Left forelimb (tissue), 1 donor: ENCODE measurements around the gene ASL.
"Not testable (repeated sequence)": the region's sequence is repeated elsewhere in the genome, so short reads cannot be mapped to it uniquely, and the experiment has no call there.

Experiments
- DNase-seq: peaks from one replicate; pipeline ENCODE4 v3.0.0-alpha.2; 2018; ENCODE audit warnings: low spot score

ASL gene

DNA sequence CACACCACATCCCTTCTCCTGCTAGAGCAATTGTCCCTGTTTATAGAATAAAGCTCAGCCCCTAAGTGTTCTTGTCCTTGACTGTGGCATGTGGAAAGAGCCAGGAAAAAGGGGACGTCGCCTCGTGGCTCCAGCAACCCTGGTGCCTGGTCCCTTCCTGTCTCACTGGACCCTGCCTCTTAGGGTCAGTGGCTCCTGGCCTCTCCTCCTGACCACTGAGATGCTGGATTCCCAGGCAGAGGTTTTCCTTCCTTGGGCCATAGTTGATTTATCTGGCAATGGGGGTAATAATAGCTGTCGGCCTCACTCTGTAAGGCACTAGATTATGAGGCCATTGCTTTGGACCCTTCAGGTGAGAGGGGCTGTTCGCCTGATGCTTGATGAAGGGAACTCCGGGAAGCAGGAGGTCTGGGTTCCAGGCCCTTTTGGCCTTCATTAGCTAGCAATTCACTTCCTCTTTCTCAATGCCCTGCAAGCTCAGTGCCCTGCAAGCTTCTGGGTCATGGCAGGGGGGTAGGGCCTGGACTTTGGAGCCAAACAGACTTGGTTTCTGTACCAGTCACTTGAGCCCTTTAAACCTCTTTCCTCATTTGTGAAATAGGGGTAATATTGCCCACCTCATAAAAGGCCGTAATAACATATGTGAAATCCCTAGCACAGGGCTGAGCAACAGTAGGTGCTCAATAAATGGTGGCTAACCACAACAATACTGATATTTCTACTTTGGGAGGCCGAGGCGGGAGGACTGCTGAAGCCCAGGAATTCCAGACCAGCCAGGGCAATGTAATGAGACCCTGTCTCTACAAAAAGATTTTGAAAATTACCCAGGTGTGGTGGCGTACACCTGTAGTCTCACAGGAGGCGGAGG lies 1.1 kb downstream of the ASL start:
- DNase-seq, result no peak

DNA sequence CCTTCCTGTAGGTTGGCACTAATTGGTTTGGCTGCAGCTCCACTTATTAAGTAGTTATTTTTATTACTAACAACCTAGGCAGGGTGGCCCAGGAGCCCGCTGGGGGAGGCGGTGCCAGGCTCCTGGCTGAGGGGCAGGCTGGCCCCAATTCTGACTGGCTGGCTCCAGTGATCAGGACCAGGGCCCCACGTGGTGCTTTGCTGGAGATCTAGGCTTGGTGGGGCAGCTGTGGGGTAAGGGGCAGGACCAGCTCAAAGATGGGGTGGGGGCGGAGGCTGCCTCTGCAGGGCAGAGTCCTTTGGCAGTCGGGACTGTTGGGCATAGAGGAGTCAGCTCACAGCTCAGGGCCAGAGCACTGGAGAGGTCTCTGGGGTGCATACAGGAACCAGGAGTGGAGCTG lies 2.4 kb downstream of the ASL start:
- no peak for DNase-seq

DNA sequence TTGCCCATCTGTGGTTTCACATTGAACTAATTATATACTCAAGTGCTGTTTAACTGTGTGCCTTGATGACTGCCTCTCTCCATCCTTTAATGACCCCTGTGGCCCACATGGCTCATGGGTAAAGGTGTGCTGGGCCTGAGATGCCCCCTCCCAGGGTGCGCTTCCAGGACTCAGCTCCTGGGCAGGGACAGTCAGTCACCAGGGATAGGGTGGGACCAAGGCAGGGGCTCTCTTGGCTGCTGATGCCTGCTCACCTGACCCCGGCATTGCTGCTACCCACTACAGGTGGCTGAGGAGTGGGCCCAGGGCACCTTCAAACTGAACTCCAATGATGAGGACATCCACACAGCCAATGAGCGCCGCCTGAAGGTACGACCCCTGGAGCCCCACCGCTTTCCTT lies 6.5 kb downstream of the ASL start:
- no peak for DNase-seq

DNA sequence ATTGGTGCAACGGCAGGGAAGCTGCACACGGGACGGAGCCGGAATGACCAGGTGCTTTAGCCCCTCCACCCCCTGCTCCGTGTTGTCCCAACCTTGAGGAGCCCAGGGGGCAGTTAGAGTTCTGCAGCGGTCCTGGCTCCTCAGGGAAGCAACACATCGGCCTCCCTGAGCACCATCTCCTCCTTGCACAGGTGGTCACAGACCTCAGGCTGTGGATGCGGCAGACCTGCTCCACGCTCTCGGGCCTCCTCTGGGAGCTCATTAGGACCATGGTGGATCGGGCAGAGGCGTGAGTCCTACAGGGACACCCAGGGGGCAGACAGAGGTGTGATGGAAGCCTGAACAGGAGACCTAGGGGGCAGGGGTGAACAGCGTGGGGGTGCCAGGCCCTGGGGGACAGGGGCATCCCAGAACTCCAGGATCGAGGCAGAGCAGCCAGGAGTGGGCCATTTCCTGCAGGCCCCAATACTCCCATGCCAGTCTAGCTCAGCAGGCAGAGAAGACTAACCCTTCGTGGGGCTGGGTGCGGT lies 7.3 kb downstream of the ASL start:
- DNase-seq, result no peak

DNA sequence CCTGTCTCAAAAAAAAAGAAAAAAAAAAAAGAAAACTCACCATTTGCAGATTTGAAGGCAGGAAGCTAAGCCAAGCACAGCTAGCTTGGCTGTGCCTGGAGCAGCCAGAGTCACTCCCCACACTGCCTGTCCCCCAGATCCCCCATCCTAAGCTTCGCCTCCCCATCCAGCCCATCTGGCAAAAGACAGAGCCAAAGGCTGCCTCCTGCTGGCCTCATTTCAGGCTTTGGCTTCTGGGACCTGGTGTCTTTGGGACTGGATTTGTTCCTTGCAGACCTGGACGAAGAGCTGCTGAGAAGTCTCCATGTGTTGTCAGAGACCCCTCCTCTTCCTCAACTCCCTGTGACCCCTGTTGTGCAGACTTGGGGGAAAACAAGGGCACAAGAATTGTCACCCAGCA lies 8.1 kb downstream of the ASL start:
- no peak for DNase-seq

DNA sequence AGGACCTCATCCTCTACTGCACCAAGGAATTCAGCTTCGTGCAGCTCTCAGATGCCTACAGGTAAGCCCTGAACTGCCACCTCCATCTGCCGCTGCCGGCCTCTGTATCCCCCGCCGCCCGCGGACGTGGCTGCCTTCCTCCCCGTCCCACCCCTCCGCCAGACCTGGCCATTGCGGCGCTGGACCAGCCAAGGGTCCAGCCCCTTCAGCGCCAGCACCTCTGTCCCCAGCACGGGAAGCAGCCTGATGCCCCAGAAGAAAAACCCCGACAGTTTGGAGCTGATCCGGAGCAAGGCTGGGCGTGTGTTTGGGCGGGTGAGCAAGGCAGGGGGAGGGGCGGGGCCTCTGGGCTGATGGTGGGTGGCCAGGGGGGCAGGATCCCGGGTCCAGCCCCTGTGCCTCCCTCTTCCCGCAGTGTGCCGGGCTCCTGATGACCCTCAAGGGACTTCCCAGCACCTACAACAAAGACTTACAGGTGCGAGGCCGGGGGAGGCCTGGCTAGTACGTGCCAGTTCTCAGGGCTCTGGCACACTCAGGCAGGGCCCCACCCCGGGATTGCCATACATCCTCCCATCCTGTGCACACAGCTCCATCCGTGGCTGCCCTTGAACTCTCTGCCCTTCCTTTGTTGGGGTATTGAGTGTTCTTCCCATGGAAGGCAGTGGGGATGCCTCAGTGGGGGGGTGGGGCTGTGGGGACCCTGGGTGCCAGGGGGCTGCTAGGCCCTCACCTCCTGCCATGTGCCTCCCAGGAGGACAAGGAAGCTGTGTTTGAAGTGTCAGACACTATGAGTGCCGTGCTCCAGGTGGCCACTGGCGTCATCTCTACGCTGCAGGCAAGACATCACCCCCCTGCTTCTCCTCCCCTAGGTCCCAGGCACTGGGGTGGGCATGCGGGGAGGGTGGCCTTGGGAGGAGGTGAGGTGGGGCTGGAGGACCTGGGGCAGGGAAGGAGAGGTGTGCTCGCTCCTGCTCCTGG lies 13.5 kb downstream of the ASL start:
- DNase-seq, result no peak

DNA sequence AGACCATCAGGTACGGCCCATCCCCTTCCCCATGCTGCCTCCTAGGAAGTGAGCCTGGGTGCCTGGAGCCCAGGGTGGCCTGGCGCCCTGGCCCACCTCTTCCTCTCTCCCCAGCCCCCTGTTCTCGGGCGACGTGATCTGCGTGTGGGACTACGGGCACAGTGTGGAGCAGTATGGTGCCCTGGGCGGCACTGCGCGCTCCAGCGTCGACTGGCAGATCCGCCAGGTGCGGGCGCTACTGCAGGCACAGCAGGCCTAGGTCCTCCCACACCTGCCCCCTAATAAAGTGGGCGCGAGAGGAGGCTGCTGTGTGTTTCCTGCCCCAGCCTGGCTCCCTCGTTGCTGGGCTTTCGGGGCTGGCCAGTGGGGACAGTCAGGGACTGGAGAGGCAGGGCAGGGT lies 17.0 kb downstream of the ASL start:
- no peak for DNase-seq

DNA sequence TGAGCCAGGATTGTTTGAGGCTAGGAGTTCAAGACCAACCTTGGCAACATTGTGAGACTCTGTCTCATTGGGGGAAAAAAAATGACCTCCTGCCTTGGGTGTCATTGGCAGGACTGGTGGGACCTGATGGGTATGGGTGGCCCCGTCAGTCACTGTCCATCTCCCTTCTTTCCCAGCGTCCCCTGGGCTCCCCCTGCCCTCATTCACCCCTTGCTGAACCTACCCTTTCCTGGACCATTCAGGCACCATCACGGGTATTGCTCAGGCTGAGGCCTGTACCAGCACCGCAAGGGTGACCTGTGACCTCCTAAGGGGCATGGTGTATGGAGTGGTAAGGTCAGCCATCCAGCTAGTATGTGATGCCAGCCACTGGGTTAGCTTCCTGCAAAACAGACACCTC lies 19.4 kb downstream of the ASL start:
- DNase-seq, result no peak

DNA sequence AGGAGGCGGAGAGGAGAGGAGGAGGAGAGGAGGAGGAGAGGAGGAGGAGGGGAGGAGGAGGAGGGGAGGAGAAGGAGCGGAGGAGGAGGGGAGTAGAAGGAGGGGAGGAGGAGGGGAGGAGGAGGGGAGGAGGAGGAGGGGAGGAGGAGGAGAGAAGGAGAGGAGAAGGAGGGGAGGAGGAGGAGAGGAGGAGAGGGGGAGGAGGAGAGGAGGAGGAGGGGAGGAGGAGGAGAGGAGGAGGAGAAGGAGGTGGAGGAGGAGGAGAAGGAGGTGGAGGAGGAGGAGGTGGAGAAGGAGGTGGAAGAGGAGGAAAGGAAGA lies 23.6 kb downstream of the ASL start:
- no peak for DNase-seq

DNA sequence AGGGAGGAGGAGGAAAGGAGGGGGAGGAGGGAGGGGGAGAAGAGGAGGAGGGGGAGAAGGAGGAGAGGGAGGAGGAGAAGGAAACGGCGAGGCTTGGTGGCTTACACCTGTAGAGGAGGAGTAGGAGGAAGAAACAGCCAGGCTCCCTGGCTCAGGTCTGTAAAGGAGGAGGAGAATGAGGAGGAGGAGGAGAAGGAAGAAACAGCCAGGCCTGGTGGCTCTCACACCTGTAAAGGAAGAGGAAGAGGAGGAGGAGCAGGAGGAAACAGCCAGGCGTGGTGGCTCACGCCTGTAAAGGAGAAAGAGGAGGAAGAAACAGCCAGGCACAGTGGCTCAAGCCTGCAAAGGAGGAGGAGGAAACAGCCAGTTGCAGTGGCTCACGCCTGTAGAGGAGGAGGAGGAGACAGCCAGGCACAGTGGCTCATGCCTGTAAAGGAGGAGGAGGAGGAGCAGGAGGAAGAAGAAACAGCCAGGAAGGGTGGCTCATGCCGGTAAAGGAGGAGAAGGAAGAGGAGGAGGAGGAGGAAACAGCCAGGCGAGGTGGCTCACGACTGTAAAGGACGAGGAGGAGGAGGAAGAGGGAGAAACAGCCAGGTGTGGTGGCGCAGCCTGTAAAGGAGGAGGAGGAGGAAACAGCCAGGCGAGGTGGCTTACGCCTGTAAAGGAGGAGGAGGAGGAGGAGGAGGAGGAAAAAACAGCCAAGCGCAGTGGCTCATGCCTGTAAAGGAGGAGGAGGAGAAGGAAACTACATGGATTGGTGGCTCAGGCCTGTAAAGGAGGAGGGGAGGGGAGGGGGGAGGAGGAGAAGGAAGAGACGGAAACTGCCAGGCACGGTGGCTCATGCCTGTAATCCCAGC lies 24.2 kb downstream of the ASL start:
- DNase-seq, result peak; percentile 73

DNA sequence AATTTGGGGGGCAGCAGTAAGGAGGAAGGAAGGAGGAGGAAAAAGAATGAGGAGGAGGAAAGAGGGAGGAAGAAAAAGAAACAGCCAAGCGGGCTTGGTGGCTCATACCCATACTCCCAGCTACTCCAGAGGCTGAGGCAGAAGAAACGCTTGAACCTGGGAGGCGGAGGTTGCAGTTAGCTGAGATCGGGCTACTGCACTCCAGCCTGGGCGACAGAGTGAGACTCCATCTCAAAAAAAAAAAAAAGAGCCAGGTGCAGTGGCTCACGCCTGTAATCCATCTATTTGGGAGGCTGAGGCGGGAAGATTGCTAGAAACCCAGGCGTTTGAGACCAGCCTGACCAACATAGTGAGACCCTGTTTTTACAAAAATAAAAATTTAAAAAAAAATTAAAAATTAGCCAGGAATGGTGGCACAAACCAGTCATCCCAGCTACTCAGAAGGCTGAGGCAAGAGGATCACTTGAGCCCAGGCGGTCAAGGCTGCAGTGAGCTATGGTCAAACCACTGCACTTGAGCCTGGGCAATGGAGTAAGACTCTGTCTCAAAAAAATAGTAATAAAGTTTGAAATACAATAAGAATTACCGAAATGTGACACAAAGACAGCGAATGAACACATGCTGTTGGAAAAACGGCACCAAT lies 24.9 kb downstream of the ASL start:
- no peak for DNase-seq

DNA sequence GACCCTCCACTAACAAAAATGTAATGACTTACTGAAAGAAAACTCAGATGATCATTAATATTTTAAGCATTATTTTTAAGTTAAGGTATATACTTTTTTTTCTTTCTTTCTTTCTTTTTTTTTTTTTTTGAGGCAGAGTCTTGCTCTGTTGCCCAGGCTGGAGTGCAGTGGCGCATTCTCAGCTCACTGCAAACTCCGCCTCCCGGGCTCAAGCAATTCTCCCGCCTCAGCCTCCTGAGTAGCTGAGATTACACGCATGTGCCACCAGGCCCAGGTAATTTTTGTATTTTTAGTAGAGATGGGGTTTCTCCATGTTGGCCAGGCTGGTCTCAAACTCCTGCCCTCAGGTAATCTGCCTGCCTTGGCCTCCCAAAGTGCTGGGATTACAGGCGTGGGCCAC lies 26.5 kb downstream of the ASL start:
- not testable (repeated sequence) for DNase-seq

DNA sequence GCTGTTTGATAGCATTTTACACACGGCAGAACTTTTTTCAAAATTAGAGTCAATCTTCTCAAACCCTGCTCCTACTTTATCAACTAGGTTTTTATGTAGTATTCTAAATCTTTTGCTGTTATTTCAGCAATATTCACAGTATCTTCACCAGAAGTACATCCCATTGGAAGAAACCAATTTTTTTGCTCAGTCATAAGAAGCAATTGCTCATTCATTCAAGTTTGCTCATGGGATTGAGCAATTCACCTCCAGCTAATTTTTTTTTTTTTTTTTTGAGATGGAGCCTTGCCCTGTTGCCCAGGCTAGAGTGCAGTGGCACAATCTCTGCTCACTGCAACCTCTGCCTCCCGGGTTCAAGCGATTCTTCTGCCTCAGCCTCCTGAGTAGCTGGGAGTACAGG lies 28.4 kb downstream of the ASL start:
- not testable (repeated sequence) for DNase-seq

DNA sequence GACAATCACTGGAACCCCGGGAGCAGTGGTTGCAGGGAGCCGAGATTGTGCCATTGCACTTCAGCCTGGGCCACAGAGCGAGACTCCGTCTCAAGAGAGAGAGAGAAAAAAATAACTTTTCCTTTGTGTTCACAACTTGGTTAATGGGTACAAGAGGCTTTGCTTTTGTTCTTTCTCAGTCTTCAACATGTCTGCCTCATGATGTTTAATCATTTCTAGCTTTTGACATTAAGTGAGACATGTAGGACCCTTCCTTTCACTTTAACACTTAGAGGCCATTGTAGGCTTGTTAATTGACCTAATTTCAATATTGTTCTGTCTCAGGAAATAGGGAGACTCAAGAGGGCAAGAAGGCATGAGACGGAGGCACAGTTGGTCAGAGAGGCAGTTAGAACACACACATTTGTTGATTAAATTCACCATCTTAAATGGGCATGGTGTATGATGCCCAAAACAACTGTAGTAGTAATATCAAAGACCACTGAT lies 29.7 kb downstream of the ASL start:
- DNase-seq, result no peak

DNA sequence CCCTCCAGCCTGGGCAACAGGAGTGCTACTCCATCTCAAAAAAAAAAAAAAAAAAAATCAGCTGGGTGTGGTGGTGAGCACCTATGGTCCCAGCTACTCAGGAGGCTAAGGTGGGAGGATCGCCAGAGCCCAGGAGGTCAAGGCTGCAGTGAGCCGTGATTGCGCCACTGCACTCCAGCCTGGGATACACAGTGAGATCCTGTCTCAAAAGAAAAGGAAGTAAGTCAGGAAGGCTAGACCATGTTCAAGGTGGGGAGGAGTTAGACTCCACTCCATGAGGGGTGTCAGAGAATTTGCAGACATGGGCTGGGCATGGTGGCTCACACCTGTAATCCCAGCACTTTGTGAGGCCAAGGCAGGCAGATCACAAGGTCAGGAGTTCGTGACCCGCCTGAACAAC lies 32.8 kb downstream of the ASL start:
- DNase-seq, result not testable (repeated sequence)

DNA sequence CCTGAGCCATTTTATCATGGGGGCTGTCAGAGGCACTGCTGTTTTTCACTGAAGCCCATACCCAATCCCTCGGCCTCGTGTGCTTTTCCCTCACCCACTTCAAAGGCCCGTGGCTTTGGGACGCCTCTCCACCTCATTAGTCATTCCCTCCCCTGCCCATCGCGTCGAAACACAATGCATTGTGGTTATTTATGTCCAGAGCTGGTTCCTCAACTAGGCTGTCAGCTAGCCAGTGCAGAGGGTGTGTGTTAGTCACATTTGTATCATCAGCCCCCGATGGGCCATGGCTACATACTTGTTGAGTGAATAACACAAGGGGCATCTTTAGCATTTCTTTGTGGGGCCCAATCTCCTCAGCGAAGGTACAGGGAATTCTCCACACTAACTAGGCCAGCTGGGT lies 35.2 kb downstream of the ASL start:
- no peak for DNase-seq

DNA sequence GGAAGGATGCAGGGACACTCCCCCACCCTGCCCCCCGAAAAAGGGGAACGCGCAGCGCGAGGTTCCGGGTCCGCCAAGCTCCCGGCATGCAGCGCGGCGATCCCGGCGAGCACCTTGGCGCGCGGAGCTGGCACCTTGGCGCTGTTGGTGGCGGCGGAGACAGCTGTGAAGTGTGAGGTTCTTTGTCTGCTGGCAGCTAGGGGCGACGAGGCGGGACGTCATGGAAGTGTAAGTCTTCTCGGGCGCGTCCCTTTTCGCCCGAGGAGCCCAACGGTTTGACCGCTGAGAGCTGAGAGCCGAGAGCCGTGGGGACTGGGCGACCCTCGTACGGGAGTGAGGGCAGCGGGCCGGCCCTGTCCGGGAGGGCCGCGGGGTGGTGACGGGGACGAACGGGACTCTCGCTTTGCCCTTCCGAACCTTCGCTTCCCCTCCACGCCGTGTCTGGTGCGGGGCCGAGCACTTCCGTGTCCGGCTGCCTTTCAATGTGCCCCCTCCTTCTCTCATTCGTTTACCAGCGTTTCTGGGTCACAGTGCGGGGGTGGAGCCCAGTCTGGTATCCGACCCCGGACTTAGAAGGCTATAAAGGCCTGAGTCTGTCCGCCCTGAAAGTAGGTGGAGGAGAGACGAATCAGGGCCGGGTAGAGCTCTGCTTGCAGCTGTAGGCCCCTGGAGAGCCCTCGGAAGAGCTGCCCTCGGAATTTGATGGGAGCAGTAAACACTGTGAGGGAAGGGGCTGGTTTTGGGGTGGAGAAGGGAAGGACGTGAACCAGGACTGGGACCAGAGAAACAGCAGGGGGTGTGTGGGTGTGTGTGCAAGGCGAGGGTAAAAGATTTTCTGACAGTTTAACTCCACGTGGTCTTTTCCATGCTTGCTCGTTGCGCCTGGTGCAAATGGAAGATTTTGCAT lies 39.4 kb downstream of the ASL start, which contains the start of gene CRCP:
Gene CRCP (plus strand): TSS at position 105 of the 907 bp plus-strand sequence. CDS start 116 bp downstream, at position 221.
- peak; percentile 86 for DNase-seq

DNA sequence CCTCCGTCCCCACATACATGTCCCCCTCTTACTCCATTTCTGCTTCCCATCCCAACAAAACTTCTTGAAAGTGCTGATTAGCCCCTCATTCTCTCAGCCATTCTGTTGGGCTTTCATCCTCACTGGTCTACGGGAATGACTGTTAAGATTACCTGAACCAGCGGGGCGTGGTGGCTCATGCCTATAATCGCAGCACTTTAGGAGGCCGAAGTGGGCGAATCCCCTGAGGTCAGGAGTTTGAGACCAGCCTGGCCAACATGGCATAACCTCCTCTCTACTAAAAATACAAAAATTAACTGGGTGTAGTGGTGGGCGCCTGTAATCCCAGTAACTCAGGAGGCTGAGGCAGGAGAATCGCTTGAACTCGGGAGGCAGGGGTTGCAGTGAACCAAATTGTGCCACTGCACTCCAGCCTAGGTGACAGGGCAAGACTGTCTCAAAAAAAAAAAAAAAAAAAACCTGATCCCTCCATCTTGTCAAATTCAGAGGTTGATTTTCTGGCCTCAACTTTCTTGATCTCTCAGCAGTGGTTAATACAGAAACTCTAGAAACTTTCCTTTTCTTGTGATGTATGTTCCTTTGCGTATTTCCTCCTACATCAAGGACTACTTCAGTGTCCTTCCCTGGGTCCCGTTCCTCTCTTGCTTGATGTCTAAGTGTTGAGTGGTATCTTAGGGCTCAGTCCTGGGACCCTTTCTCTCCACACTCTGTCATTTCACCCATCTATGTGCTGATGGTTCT lies 41.2 kb downstream of the ASL start:
- DNase-seq, result not testable (repeated sequence)

DNA sequence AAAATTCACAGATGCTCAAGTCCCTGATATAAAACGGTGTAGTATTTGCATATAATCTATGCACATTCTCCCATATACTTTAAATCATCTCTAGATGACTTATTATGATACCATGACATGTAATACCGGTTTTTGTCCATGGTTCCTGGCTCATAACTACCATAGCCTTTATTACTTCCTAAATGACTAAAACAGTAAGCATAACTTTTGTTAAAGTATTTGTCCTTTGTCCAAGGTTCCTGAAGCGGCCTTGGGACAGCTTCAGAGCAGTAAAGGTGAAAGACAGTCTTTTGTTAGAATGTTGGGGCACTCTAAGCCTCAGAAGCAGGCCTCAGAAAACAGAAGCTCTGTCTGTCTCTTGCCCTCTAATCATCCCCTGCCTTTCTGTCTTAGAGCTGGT lies 43.0 kb downstream of the ASL start:
- no peak for DNase-seq
